Airway epithelial cell (primary cell): ENCODE results near the gene OR6C70. TPM values are rescaled to one million over a fixed set of nuclear protein-coding genes. Genes with fewer than 3 reads are reported as not detected.

Experiments used
- total RNA-seq: library from RNA; depleted of rRNA; stranded (reverse); fragments of >200 nt; gene quantifications from 2 replicates; pipeline ENCODE4 v1.2.3, GENCODE V29; 2015

The OR6C70 gene
- total RNA-seq, result not detected in 2 replicates

DNA sequence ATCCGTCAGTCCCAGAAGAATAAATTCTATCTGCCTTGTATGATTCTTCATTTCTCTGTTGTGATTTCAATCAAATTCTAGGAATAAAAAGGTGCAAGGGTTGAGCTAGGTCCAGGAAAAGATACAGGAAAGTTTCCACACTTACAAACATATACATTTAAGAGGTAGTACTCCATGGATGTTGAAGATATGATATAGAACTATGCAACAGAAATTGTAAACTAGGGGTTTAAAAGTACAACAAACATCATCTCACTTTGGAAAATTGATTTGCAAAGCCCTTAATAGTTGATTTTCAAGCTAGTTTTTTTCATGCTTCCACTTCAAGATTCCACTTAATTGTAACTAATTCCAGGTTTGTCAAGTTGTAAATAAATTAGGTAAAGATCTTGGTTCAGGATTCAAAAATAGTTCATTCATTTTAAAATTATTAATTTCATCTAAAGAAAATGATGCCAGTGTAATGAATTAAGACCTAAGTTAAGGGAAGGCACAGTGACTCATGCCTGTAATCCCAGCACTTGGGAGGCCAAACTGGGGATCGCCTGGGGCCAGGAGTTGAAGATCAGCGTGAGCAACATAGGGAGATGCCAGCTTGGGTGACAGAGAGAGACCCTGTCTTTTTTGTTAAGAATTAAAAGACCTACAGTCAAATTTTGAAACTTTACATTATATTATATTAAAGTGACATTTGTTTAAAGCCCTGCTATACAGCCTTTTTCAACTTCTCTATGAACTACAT, at the start of gene OR6C70:
TSS of gene OR6C70 (minus strand) at position 51 of the 742 bp plus-strand sequence. CDS start at position 51, 0 bp downstream.

DNA sequence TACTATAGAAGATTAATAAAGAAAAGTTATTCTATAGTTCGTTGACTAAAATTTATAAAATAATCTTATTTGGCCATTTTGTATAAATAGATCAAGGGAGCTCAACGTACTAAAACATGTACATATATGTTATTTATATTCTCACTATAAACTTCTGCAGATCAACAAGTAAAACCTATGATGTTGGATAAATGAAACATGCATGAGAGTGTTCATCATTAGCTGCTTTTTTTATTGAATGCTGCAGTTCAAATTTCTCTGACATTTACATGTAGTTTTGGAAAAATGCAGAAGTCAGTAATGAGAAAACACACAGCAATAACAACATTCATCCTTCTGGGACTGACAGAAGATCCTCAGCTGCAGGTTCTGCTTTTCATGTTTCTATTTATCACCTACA, 22.1 kb upstream of the OR6C70 start, which contains the start of gene OR6C68:
TSS of gene OR6C68 (plus strand) at position 301 of the 400 bp plus-strand sequence. CDS start at position 301, 0 bp downstream.

GRCh38 chr12:55443776-55444175, 26.2 kb downstream of the OR6C70 start, which contains the start of gene OR6C2:
OR6C2 (plus strand) TSS chr12:55444076; CDS start chr12:55452214, 8,138 bp downstream.

GRCh38 chr12:55425954-55426353, 44.0 kb downstream of the OR6C70 start, which contains the start of gene OR6C76:
OR6C76 (plus strand) TSS chr12:55426254; CDS start chr12:55426254, 0 bp downstream.

Other genes starting within 250 kb of the OR6C70 start
- not detected in 2 replicates for gene OR10A7, start 249.1 kb downstream of the OR6C70 start, total RNA-seq
- not detected in 2 replicates for gene OR6C74, start 225.5 kb downstream of the OR6C70 start, total RNA-seq
- gene OR6C6, start 173.6 kb downstream of the OR6C70 start, total RNA-seq, result not detected in 2 replicates
- not detected in 2 replicates for gene OR6C1, start 155.8 kb downstream of the OR6C70 start, total RNA-seq
- not detected in 2 replicates for gene OR6C3, start 139.4 kb downstream of the OR6C70 start, total RNA-seq
- not detected in 2 replicates for gene OR6C75, start 107.2 kb downstream of the OR6C70 start, total RNA-seq
- gene OR6C65, start 69.6 kb downstream of the OR6C70 start, total RNA-seq, result not detected in 2 replicates
- gene OR6C76, start 43.9 kb downstream of the OR6C70 start, total RNA-seq, result not detected in 2 replicates
- gene OR6C2, start 26.1 kb downstream of the OR6C70 start, total RNA-seq, result not detected in 2 replicates
- not detected in 2 replicates for gene OR6C68, start 22.2 kb upstream of the OR6C70 start, total RNA-seq
- gene OR6C4, start 79.5 kb upstream of the OR6C70 start, total RNA-seq, result not detected in 2 replicates
- not detected in 2 replicates for gene OR2AP1, start 102.3 kb upstream of the OR6C70 start, total RNA-seq
- not detected in 2 replicates for gene OR10P1, start 166.8 kb upstream of the OR6C70 start, total RNA-seq
- gene ITGA7, start 237.8 kb upstream of the OR6C70 start, total RNA-seq, result 0.05 and 0.28 TPM in 2 replicates
- gene BLOC1S1, start 245.9 kb upstream of the OR6C70 start, total RNA-seq, result 108 and 152 TPM in 2 replicates